PC-3 (cell line): ENCODE results near the gene ABCB8. TPM values are rescaled to one million over a fixed set of nuclear protein-coding genes. Genes with fewer than 3 reads are reported as not detected.

ENCODE experiments used
- ATAC-seq: fragments of 200-7000 bp; cut with Tn5 transposase; 2 replicates; pipeline ENCODE4 v1.9.1; 2020; ENCODE audit warnings: mild to moderate bottlenecking, moderate library complexity
- BruUV-seq: library from RNA; stranded (reverse); fragments of 400-500 nt; replicated peaks from 2 replicates; lab custom pipeline; 2021; lab: Mats Ljungman, UMichigan
- CTCF ChIA-PET: fragments of 300-600 bp; sonication (Branson Sonifier 250); formaldehyde crosslinking; loops from one replicate; lab custom pipeline; 2022; ENCODE audit warnings: antibody characterized with exemption; lab: Charles Lee
- POLR2A ChIA-PET: fragments of 300-600 bp; sonication (Branson Sonifier 250); formaldehyde crosslinking; loops from one replicate; lab custom pipeline; 2022; ENCODE audit warnings: antibody characterized with exemption; ENCODE audit not compliant: unreplicated experiment; lab: Charles Lee
- DNase-seq: peaks from one replicate; pipeline ENCODE4 v3.0.0-alpha.2; 2015
- H2AFZ ChIP-seq: fragments of 300-600 bp; sonication (generic); 2 replicates; pipeline ENCODE4 v1.6.0; 2016; ENCODE audit warnings: antibody characterized with exemption, low read length
- H3F3A ChIP-seq: fragments of 300-600 bp; sonication (generic); one replicate; pipeline ENCODE4 v1.6.0; 2017; ENCODE audit warnings: antibody characterized with exemption, low read length, control low read depth, mild to moderate bottlenecking; ENCODE audit not compliant: unreplicated experiment
- H3K27ac ChIP-seq: fragments of 300-600 bp; sonication (generic); 2 replicates; pipeline ENCODE4 v1.5.1; 2016; ENCODE audit warnings: mild to moderate bottlenecking, low read length
- H3K27me3 ChIP-seq: fragments of 300-600 bp; sonication (generic); 2 replicates; pipeline ENCODE4 v1.6.1; 2016; ENCODE audit warnings: low read length, mixed read lengths
- H3K36me3 ChIP-seq: fragments of 300-600 bp; sonication (generic); 2 replicates; pipeline ENCODE4 v1.6.1; 2016; ENCODE audit warnings: low read depth, mixed run types, low read length, mixed read lengths
- H3K4me1 ChIP-seq: fragments of 300-600 bp; sonication (generic); 2 replicates; pipeline ENCODE4 v1.5.1; 2016; ENCODE audit warnings: low read length; ENCODE audit not compliant: insufficient read depth
- H3K4me2 ChIP-seq: fragments of 300-600 bp; sonication (generic); 2 replicates; pipeline ENCODE4 v1.6.0; 2016; ENCODE audit warnings: low read length
- H3K4me3 ChIP-seq: fragments of 300-600 bp; sonication (generic); 2 replicates; pipeline ENCODE4 v1.5.1; 2016; ENCODE audit warnings: mild to moderate bottlenecking, low read length, mixed read lengths
- H3K79me2 ChIP-seq: fragments of 300-600 bp; sonication (generic); 2 replicates; pipeline ENCODE4 v1.6.1; 2017; ENCODE audit warnings: low read length, mixed read lengths
- H3K9ac ChIP-seq: fragments of 300-600 bp; sonication (generic); 2 replicates; pipeline ENCODE4 v1.6.0; 2016; ENCODE audit warnings: mild to moderate bottlenecking, low read length
- H3K9me2 ChIP-seq: fragments of 300-600 bp; sonication (generic); replicated peaks from 2 replicates; pipeline ENCODE4 v1.6.1; 2016; ENCODE audit warnings: mixed run types, low read length, mixed read lengths
- H3K9me3 ChIP-seq: fragments of 300-600 bp; sonication (generic); 2 replicates; pipeline ENCODE4 v1.6.1; 2016; ENCODE audit warnings: low read length, mixed read lengths
- H4K20me1 ChIP-seq: fragments of 300-600 bp; sonication (generic); 2 replicates; pipeline ENCODE4 v1.6.1; 2016; ENCODE audit warnings: low read length, mixed read lengths
- EZH2 ChIP-seq: fragments of 300-600 bp; sonication (generic); IDR thresholded peaks from one replicate; pipeline ENCODE4 v1.6.1; 2017; ENCODE audit warnings: antibody characterized with exemption, mild to moderate bottlenecking, low read length; ENCODE audit not compliant: unreplicated experiment
- EZH2phosphoT487 ChIP-seq: fragments of 300-600 bp; sonication (generic); IDR thresholded peaks from 2 replicates; pipeline ENCODE4 v1.6.1; 2018; ENCODE audit warnings: mild to moderate bottlenecking, antibody characterized with exemption, low read length, borderline replicate concordance
- intact Hi-C: fragments of 100-400 bp; cut with micrococcal nuclease; formaldehyde crosslinking; loops from 2 replicates; pipeline ENCODE4 v1.9.0; 2023
- total RNA-seq: library from RNA; depleted of rRNA; stranded (reverse); fragments of >200 nt; gene quantifications from 2 replicates; pipeline ENCODE4 v1.2.3, GENCODE V29; 2014
- TF ChIP-seq, protein P1 (sequence below): fragments of 300-600 bp; sonication (generic); conservative IDR thresholded peaks from 2 replicates; pipeline ENCODE4 v1.5.1; 2017; ENCODE audit warnings: antibody characterized with exemption, low read depth, mild to moderate bottlenecking, low read length

Gene ABCB8
- total RNA-seq, 1 experiment from 2014 or later, result 58.4 TPM

DNA sequence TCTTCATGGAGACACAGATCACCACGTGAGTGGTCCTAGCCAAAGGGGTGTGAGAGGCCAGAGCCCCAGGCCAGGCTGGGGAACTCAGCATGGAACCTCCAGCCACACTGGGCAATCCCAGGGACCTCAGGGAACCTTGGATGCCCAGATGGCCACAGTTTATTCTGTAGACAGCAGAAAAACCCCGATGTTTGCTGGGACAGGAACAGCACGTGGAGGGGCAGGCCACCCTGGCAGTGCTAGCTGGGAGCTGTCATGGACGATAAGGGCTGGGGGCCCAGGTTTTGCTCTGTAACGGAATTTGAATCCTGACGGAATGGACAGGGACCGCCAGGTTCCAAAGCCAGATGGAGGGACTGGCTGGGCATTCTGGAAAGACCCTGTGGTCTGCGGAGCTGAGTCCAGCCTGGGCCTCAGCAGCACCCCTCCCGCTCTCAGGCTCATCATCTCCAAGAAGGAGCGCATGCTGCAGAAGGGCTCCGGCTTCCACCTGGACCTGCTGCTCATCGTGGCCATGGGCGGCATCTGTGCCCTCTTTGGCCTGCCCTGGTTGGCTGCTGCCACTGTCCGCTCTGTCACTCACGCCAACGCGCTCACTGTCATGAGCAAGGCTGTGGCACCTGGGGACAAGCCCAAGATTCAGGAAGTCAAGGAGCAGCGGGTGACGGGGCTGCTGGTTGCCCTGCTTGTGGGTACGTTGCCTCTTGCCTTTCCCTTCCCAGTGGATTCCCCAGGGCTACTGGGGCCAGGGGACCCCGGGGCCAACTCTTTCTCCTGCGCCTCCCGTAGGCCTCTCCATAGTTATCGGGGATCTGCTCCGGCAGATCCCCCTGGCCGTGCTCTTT lies 46.8 kb downstream of the ABCB8 start:
- Histone ChIP-seq H3K79me2 (peaks cover 19% of the 10 kb centered on the region), H3F3A (no peaks in the 10 kb centered on the region), H3K27ac (no peak overlapping the region), H3K4me1 (peaks cover 9% of the 10 kb centered on the region), H4K20me1 (no peaks in the 10 kb centered on the region), H3K27me3 (no peaks in the 10 kb centered on the region), H3K4me2 (no peak overlapping the region), H3K9me2 (no peaks in the 10 kb centered on the region), H3K4me3 (no peak overlapping the region), H3K9me3 (no peaks in the 10 kb centered on the region), H3K9ac (no peak overlapping the region), H2AFZ (no peak overlapping the region), H3K36me3 (peaks cover 13% of the 10 kb centered on the region)
- ChIA-PET CTCF (no interaction called here), POLR2A (no interaction called here)
- no peak for DNase-seq
- intact Hi-C loops, result loop anchor here (5.0 kb wide), 1 partner anchor 37 kb away; no protein-coding TSS in a partner anchor
- ATAC-seq, result no peak
- no peak for TF ChIP-seq EZH2phosphoT487
- TF ChIP-seq, protein P1, sequence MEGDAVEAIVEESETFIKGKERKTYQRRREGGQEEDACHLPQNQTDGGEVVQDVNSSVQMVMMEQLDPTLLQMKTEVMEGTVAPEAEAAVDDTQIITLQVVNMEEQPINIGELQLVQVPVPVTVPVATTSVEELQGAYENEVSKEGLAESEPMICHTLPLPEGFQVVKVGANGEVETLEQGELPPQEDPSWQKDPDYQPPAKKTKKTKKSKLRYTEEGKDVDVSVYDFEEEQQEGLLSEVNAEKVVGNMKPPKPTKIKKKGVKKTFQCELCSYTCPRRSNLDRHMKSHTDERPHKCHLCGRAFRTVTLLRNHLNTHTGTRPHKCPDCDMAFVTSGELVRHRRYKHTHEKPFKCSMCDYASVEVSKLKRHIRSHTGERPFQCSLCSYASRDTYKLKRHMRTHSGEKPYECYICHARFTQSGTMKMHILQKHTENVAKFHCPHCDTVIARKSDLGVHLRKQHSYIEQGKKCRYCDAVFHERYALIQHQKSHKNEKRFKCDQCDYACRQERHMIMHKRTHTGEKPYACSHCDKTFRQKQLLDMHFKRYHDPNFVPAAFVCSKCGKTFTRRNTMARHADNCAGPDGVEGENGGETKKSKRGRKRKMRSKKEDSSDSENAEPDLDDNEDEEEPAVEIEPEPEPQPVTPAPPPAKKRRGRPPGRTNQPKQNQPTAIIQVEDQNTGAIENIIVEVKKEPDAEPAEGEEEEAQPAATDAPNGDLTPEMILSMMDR, result no peak
- no TSS peak for BruUV-seq

DNA sequence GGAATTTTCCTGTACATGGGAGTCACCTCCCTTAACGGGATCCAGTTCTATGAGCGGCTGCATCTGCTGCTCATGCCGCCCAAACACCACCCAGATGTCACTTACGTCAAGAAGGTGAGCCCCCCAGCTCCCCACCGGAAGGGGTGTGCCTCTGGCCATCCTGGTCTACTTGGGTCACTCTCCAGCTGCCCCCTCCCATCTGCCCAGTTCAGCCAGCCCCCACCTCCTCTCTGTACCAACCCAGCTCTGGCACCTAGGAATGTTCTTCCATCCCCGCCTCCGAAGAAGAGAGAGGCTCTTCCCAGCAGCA lies 47.4 kb downstream of the ABCB8 start:
- TSS peak; percentile 40 for BruUV-seq
- Histone ChIP-seq H3K9me3 (no peaks in the 10 kb centered on the region), H3K4me2 (no peak overlapping the region), H3K79me2 (peaks cover 24% of the 10 kb centered on the region), H3K4me1 (peaks cover 9% of the 10 kb centered on the region), H2AFZ (no peak overlapping the region), H3K9me2 (no peaks in the 10 kb centered on the region), H3K4me3 (no peak overlapping the region), H3K27ac (no peak overlapping the region), H4K20me1 (no peaks in the 10 kb centered on the region), H3K9ac (no peak overlapping the region), H3K36me3 (peaks cover 13% of the 10 kb centered on the region), H3K27me3 (no peaks in the 10 kb centered on the region), H3F3A (no peaks in the 10 kb centered on the region)
- ChIA-PET CTCF (no interaction called here), POLR2A (no interaction called here)
- intact Hi-C loops, result loop anchor here (5.0 kb wide), 1 partner anchor 37 kb away; no protein-coding TSS in a partner anchor
- ATAC-seq, result no peak
- no peak for DNase-seq
- TF ChIP-seq, protein P1, result no peak
- TF ChIP-seq EZH2, result no peak
- no peak for TF ChIP-seq EZH2phosphoT487

DNA sequence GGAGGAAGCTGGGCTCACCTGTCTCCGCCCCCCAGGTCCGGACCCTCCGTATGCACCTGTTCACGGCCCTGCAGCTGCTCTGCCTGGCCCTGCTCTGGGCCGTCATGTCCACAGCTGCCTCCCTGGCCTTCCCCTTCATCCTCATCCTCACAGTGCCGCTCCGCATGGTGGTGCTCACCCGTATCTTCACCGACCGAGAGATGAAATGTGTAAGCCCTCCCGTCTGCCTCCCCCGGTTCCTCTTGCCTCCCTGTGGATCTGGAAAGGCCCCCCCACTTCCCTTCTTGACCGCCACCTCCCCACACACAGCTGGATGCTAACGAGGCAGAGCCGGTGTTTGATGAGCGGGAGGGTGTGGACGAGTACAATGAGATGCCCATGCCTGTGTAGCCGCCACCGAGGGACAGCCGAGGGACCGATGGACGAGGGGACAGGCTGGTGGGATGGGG lies 47.8 kb downstream of the ABCB8 start:
- CTCF ChIA-PET, result no interaction called here
- TF ChIP-seq, protein P1, result no peak
- TF ChIP-seq EZH2phosphoT487, result no peak
- TF ChIP-seq EZH2, result no peak
- intact Hi-C loops, result loop anchor here (5.0 kb wide), 1 partner anchor 36 kb away; no protein-coding TSS in a partner anchor

More for the DNA sequence above, 47.8 kb downstream of the ABCB8 start:
- H3K27ac ChIP-seq, result no peak overlapping the region
- POLR2A ChIA-PET, result no interaction called here
- no peak overlapping the region for H3K4me2 ChIP-seq
- H4K20me1 ChIP-seq, result no peaks in the 10 kb centered on the region
- DNase-seq, result no peak
- no peak for ATAC-seq
- BruUV-seq, result no TSS peak
- no peak overlapping the region for H2AFZ ChIP-seq
- H3F3A ChIP-seq, result no peaks in the 10 kb centered on the region
- H3K79me2 ChIP-seq, result peaks cover 24% of the 10 kb centered on the region
- peaks cover 10% of the 10 kb centered on the region for H3K4me1 ChIP-seq
- H3K9me2 ChIP-seq, result no peaks in the 10 kb centered on the region
- peaks cover 13% of the 10 kb centered on the region for H3K36me3 ChIP-seq
- H3K27me3 ChIP-seq, result no peaks in the 10 kb centered on the region
- H3K4me3 ChIP-seq, result no peak overlapping the region
- no peak overlapping the region for H3K9ac ChIP-seq
- no peaks in the 10 kb centered on the region for H3K9me3 ChIP-seq
